HCT116 (cell line): ENCODE results near the gene RIMBP2.

ENCODE experiments used
- CBX3 ChIP-seq: IDR thresholded peaks from 2 replicates; pipeline ENCODE4 v1.6.1; 2012; ENCODE audit warnings: low read depth
- CTCF ChIP-seq, 3 experiments: fragments of 200-600 bp in 1 of 3; sonication (generic) in 1 of 3; IDR thresholded peaks in 2 of 3; conservative IDR thresholded peaks in 1 of 3; 2 replicates each; pipeline ENCODE4 v1.5.1; 2012 to 2017; ENCODE audit warnings: low read depth in 2 of 3, low read length in 2 of 3, antibody characterized with exemption in 1 of 3, borderline replicate concordance in 1 of 3, control low read depth in 1 of 3, mild to moderate bottlenecking in 1 of 3, mixed read lengths in 1 of 3, mixed run types in 1 of 3, moderate library complexity in 1 of 3; ENCODE audit not compliant: insufficient read depth in 1 of 3
- EGR1 ChIP-seq: IDR thresholded peaks from 2 replicates; pipeline ENCODE4 v1.6.1; 2012; ENCODE audit warnings: low read depth
- POLR2A ChIP-seq: IDR thresholded peaks from 2 replicates; pipeline ENCODE4 v1.7.0; 2011; ENCODE audit warnings: borderline replicate concordance; ENCODE audit not compliant: insufficient read depth, insufficient read length; ENCODE audit errors: extremely low read depth
- POLR2AphosphoS5 ChIP-seq: IDR thresholded peaks from 2 replicates; pipeline ENCODE4 v1.6.1; 2011; ENCODE audit warnings: mild to moderate bottlenecking, low read depth, low read length, moderate library complexity
- SP1 ChIP-seq: IDR thresholded peaks from 2 replicates; pipeline ENCODE4 v1.6.1; 2012; ENCODE audit warnings: low read depth
- ZNF274 ChIP-seq: fragments of 200-500 bp; sonication (Bioruptor generic); IDR thresholded peaks from 2 replicates; pipeline ENCODE4 v1.6.1; 2014; ENCODE audit warnings: mild to moderate bottlenecking, low read depth, low read length, inconsistent platforms
- TF ChIP-seq, protein P1 (sequence below): IDR thresholded peaks from 2 replicates; pipeline ENCODE4 v1.6.1; 2011; ENCODE audit warnings: mild to moderate bottlenecking, low read length, moderate library complexity; ENCODE audit not compliant: insufficient replicate concordance; ENCODE audit errors: extremely low read depth
- TF ChIP-seq, protein P2 (sequence below): IDR thresholded peaks from 2 replicates; pipeline ENCODE4 v1.6.1; 2012

DNA sequence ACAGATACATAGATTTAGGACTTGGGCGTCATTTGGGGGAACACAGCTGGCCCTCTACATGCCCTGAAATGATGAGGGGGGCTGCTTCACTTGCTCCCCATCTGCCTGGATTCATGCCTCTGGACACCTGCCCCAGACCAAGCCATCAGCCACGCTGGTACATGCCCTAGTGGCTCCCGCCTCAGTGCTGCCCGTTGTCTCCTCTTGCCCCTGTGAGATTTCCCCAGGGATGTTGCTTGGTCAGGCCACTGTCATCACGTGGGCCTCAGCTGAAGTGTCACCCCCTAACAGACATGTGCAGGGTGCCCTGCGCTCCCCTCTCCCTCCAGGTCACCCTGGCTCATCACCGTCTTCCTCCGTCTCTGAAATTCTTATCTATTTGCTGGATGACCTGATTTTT lies 220.9 kb downstream of the RIMBP2 start:
- TF ChIP-seq EGR1 (no peak), CTCF (IDR thresholded peaks at IDR 0.05 in 2 of 3, conservative IDR thresholded peaks at IDR 0.05 in 1 of 3; ENCODE audit: borderline replicate concordance in 1 of 3, insufficient read depth in 1 of 3, low read depth in 2 of 3, low read length in 2 of 3) (no peak), POLR2A (no peak), CBX3 (no peak), SP1 (no peak), POLR2AphosphoS5 (no peak), ZNF274 (no peak)
- TF ChIP-seq, protein P1, sequence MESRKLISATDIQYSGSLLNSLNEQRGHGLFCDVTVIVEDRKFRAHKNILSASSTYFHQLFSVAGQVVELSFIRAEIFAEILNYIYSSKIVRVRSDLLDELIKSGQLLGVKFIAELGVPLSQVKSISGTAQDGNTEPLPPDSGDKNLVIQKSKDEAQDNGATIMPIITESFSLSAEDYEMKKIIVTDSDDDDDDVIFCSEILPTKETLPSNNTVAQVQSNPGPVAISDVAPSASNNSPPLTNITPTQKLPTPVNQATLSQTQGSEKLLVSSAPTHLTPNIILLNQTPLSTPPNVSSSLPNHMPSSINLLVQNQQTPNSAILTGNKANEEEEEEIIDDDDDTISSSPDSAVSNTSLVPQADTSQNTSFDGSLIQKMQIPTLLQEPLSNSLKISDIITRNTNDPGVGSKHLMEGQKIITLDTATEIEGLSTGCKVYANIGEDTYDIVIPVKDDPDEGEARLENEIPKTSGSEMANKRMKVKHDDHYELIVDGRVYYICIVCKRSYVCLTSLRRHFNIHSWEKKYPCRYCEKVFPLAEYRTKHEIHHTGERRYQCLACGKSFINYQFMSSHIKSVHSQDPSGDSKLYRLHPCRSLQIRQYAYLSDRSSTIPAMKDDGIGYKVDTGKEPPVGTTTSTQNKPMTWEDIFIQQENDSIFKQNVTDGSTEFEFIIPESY, result no peak
- TF ChIP-seq, protein P2, sequence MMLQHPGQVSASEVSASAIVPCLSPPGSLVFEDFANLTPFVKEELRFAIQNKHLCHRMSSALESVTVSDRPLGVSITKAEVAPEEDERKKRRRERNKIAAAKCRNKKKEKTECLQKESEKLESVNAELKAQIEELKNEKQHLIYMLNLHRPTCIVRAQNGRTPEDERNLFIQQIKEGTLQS, result no peak
